ENCODE results near the gene PIP5KL1. TPM values are rescaled to one million over a fixed set of nuclear protein-coding genes. Genes with fewer than 3 reads are reported as not detected.

The PIP5KL1 gene
- total RNA-seq, 1 donor from 2014 or later, result 4.9 TPM

DNA sequence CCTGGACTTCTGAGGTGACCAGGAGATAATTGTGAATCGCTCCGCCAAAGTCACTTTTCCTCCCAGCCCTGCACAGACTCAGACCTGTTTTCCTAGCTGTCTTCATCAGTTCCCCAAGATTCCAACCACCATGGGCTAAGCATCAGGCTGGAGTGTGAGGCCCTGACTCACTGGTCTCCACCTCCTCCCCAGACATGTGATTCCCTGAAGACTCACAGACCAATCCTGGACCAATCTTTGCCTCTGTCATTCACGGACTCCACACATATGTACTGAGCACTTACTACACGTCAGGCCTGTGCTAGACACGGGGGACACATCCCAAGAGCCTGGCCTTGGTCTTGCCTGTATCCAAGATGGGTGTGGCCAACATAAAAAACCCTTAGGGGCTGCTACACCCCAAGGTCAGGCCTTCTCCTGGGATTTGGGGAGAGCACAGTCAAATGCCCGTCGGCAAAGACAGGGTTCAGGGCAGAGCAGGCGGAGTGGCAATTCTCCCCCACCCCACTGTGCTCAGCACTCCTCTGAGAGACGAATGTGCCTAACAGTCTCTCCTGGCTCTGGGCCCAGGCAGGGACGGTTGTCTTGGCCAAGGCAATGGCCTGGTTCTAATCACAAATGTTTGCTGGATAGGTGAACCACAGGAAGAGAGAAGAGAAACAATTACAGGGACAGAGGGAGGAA, 38.3 kb upstream of the PIP5KL1 start:
- no peak for DNase-seq (ENCODE audit: low spot score)

- DNase-seq (ENCODE audit: low spot score), result no peak
Measured at GRCh38 chr9:127968042-127968441, 37.5 kb upstream of the PIP5KL1 start.

GRCh38 chr9:127967151-127967809, 36.7 kb upstream of the PIP5KL1 start:
- DNase-seq (ENCODE audit: low spot score), result no peak

- no peak for DNase-seq (ENCODE audit: low spot score)
Measured at GRCh38 chr9:127966416-127967150, 36.0 kb upstream of the PIP5KL1 start.

GRCh38 chr9:127965953-127966352, 35.4 kb upstream of the PIP5KL1 start:
- DNase-seq (ENCODE audit: low spot score), result no peak

- no peak for DNase-seq (ENCODE audit: low spot score)
Measured at GRCh38 chr9:127963359-127964064, 32.9 kb upstream of the PIP5KL1 start.

GRCh38 chr9:127963041-127963358, 32.4 kb upstream of the PIP5KL1 start:
- no peak for DNase-seq (ENCODE audit: low spot score)

- DNase-seq (ENCODE audit: low spot score), result no peak
Measured at GRCh38 chr9:127962278-127962677, 31.7 kb upstream of the PIP5KL1 start.

GRCh38 chr9:127961613-127962155, 31.1 kb upstream of the PIP5KL1 start:
- no peak for DNase-seq (ENCODE audit: low spot score)

DNA sequence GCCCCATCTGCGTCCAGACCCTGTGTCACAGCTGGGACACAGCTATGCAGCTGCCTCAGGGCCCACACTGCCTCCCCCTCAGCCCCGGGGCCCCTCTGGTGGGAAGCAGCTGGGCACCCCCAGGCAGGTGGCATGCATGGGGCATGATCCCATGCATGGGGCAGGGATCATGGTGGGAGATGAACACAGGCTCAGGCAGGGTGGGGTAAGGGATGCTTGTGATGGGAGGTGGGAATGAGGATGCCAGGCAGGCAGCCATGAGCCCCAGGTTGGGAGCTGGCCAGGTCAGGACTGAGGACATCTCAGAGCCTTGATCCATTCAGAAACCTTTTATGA, 30.5 kb upstream of the PIP5KL1 start:
- no peak for DNase-seq (ENCODE audit: low spot score)

GRCh38 chr9:127960410-127961154, 30.0 kb upstream of the PIP5KL1 start:
- no peak for DNase-seq (ENCODE audit: low spot score)

DNA sequence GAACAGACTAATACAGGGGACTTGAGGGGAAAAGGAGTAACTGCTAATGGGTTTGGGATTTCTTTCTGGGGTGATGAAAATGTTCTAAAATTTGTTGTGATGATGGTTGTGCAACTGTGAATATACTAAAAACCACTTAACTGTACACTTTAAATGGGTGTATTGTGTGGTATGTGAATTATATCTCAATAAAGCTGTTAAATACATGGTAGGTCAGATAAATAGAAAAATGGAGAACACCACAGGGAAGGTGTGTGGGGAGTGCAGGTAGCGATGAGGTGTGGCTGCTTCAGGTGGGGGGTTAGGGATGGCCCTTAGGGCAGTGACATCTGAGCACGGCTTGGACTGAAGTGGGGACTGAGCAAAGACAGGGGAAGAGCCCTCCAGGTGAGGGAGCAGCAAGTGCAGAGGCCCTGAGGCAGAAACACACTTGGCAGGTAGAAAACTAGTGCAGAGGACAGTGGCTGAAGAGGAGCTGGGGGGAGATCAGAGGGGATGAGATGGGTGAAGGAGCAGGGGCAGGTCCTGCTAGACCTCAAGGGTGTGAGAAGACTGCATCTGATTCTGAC, 29.3 kb upstream of the PIP5KL1 start:
- DNase-seq (ENCODE audit: low spot score), result no peak

DNA sequence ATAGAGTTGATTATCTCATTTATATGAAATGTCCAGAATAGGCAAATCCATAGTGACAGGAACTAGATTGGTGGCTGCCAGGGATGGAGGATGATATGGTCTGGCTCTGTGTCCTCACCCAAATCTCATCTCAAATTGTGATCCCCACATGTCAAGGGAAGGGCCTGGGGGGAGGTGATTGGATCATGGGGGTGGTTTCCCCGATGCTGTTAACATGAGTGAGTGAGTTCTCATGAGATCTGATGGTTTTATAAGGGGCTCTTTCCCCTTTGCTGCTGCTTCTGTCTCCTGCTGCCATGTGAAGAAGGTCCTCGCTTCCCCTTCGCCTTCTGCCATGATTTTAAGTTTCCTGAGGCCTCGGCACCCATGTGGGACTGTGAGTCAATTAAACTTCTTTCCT, 28.8 kb upstream of the PIP5KL1 start:
- DNase-seq (ENCODE audit: low spot score), result no peak

GRCh38 chr9:127958728-127959127, 28.2 kb upstream of the PIP5KL1 start:
- DNase-seq (ENCODE audit: low spot score), result no peak

DNA sequence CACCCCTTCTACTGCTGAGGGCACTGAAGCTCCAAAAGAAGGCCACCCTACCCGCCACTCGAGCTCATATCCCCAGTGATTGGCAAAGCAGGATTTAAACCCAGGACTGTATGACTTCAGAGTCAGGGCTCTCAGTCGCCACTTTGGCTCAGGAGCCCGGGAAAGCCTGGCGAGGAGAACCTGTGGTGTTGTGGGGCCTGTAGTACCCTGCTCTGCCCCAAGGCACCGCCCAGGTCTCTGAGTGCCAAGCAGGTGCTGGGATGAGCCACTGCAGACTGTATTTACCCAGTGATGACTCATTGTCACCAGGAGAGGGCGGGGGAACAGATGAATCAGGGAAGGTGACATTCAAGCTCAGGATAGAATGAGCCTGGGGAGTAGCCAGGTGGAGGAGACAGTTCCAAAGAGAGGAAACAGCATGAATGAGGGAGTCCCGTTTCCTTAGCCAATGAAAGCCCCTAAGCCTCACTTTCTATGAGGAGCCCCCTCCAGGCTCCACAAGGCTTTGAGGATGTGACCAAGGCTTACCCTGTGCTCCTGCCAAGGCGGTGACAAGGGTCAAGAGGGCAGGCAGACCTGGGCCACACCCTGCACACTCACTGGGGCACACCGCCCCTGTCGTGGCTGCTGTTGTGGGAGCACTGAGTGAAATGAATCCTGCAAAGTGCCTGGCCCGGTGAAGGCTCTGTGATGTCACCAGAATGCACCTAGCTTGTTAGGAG, 24.9 kb upstream of the PIP5KL1 start:
- peak; percentile 95 for DNase-seq (ENCODE audit: low spot score)

DNA sequence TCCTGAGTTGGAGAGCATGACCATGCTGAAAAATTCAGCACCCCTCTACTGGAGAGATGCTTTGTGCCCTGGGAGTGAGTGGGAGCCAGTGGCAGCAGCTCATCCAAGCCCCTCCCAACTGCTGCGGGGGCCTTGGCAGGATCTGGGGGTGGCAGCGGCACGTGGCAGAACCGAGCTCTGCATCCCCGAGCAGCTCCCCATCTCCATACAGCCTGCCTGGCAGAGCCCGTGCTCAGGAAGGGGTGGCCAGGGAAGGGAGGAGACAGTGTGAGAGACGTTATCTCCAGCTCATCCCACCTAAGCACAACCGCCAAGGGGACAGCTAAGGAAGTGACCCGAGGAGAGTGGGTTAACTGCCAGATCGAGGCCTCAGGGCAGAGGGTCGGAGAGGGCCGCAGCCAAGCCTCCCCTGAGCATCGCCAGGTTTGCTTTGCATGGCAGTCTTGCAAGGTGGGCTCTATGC, 24.3 kb upstream of the PIP5KL1 start:
- no peak for DNase-seq (ENCODE audit: low spot score)

DNA sequence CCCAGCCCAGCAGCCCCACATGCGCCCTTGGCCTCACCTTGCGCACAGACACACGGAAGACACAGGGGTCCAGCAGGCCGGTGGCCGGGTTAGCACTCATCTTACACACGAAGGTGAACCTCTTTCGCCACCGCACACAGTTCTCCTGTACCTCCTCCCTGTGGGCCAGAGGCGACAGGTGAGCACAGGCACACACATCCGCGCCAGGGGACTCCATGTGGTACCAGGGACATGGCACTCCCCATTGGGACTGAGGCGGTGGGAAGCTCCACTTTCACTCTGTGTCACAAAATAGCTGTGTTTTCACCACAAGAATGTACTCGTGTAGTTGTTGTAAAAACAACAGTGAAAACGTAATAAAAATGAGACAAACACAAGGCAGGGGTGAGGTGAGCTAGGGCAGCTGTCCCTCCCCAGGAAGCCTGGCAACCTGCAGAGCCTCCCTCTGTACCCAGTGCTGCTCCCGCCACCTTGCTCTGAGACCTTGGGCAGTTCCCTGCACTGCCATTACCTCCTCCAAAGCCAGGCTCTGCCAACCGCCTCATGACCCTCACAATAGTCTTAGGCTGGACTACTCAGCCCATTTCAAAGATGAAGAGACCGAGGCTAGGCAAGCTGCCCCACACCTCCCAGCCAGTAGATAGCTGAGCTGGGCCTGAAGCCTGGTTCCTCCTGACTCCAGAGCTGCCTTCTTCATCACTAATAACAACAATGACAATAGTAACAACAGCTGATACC, 23.4 kb upstream of the PIP5KL1 start:
- DNase-seq (ENCODE audit: low spot score), result no peak

GRCh38 chr9:127953154-127953553, 22.6 kb upstream of the PIP5KL1 start:
- no peak for DNase-seq (ENCODE audit: low spot score)

GRCh38 chr9:127950513-127951289, 20.1 kb upstream of the PIP5KL1 start:
- DNase-seq (ENCODE audit: low spot score), result no peak

Measured in mucosa of gallbladder (tissue), 1 donor.